Erythroblast (primary cell): Measurements from ENCODE around the gene VPS37C.

Experiments used
- GATA1 ChIP-seq: IDR thresholded peaks from 2 replicates; pipeline ENCODE4 v1.6.1; 2011; ENCODE audit warnings: low read depth, mild to moderate bottlenecking, control low read depth, low read length, moderate library complexity
- POLR2A ChIP-seq: IDR thresholded peaks from 2 replicates; pipeline ENCODE4 v1.6.1; 2011; ENCODE audit warnings: mild to moderate bottlenecking, low read length

GRCh38 chr11:61163714-61164605 is 2.7 kb upstream of the VPS37C start:
- TF ChIP-seq POLR2A = no peak
- TF ChIP-seq GATA1 = no peak
